GM18519 (cell line): ENCODE measurements around the gene KRTAP4-8.
"Not testable (repeated sequence)": the region's sequence is repeated elsewhere in the genome, so short reads cannot be mapped to it uniquely, and the experiment has no call there.

Experiments
- ATAC-seq: cut with Tn5 transposase; IDR thresholded peaks from one replicate; pipeline ENCODE4 v1.9.1; 2021; ENCODE audit warnings: mild to moderate bottlenecking, moderate library complexity; ENCODE audit not compliant: unreplicated experiment, low FRiP score

KRTAP4-8 gene

GRCh38 chr17:41111151-41111885 is 13.4 kb upstream of the KRTAP4-8 start:
- ATAC-seq = no peak

GRCh38 chr17:41108728-41109386 is 10.9 kb upstream of the KRTAP4-8 start:
- ATAC-seq = not testable (repeated sequence)

GRCh38 chr17:41107941-41108450 is 10.1 kb upstream of the KRTAP4-8 start:
- ATAC-seq = no peak

GRCh38 chr17:41105347-41105746 is 7.4 kb upstream of the KRTAP4-8 start, which contains the start of gene KRTAP4-9:
Gene KRTAP4-9 (plus strand): TSS chr17:41105389. CDS start chr17:41105389, 0 bp downstream.
- not testable (repeated sequence) for ATAC-seq

GRCh38 chr17:41104386-41105038 is 6.6 kb upstream of the KRTAP4-8 start:
- ATAC-seq = not testable (repeated sequence)

GRCh38 chr17:41103896-41104295 is 6.0 kb upstream of the KRTAP4-8 start:
- ATAC-seq = no peak

GRCh38 chr17:41101586-41102259 is 3.8 kb upstream of the KRTAP4-8 start, which contains the start of gene KRTAP4-16:
Gene KRTAP4-16 (minus strand): TSS chr17:41102209. CDS start chr17:41102209, 0 bp downstream.
- no peak for ATAC-seq

- ATAC-seq = not testable (repeated sequence)
Measured at GRCh38 chr17:41099682-41100480, 1.9 kb upstream of the KRTAP4-8 start.

GRCh38 chr17:41098481-41098880 is 539 bp upstream of the KRTAP4-8 start:
- ATAC-seq = no peak

GRCh38 chr17:41096055-41096454 is 1.9 kb downstream of the KRTAP4-8 start:
- ATAC-seq = no peak

GRCh38 chr17:41088760-41089352 is 9.1 kb downstream of the KRTAP4-8 start:
- ATAC-seq = not testable (repeated sequence)

GRCh38 chr17:41084100-41084856 is 13.7 kb downstream of the KRTAP4-8 start, which contains the start of gene KRTAP4-7:
Gene KRTAP4-7 (plus strand): TSS chr17:41084150. CDS start chr17:41084207, 57 bp downstream.
- ATAC-seq = not testable (repeated sequence)

- ATAC-seq = not testable (repeated sequence)
Measured at GRCh38 chr17:41083427-41083826, 14.5 kb downstream of the KRTAP4-8 start.

GRCh38 chr17:41082626-41083025 is 15.3 kb downstream of the KRTAP4-8 start:
- no peak for ATAC-seq

- ATAC-seq = no peak
Measured at GRCh38 chr17:41076788-41077187, 21.2 kb downstream of the KRTAP4-8 start.

- ATAC-seq = no peak
Measured at GRCh38 chr17:41073676-41074075, 24.3 kb downstream of the KRTAP4-8 start.

GRCh38 chr17:41071606-41072360 is 26.2 kb downstream of the KRTAP4-8 start:
- ATAC-seq = no peak

- no peak for ATAC-seq
Measured at GRCh38 chr17:41069031-41069430, 28.9 kb downstream of the KRTAP4-8 start.
